Progenitor cell of endocrine pancreas (in vitro differentiated cells): ENCODE results near the gene FAM227A. TPM values are rescaled to one million over a fixed set of nuclear protein-coding genes. Genes with fewer than 3 reads are reported as not detected.

Experiments
- DNase-seq: peaks from one replicate; pipeline ENCODE4 v3.0.0; 2021; ENCODE audit warnings: low spot score; ENCODE audit not compliant: unreplicated experiment
- H3K27ac Mint-ChIP-seq: 2 replicates; pipeline ENCODE4 v1.8.0; 2021; ENCODE audit warnings: mild to moderate bottlenecking, moderate library complexity, mixed read lengths
- H3K27me3 Mint-ChIP-seq: 2 replicates; pipeline ENCODE4 v1.8.0; 2021; ENCODE audit warnings: mixed read lengths
- H3K36me3 Mint-ChIP-seq: 2 replicates; pipeline ENCODE4 v1.8.0; 2022; ENCODE audit warnings: mixed read lengths; ENCODE audit not compliant: insufficient read depth
- H3K4me1 Mint-ChIP-seq: 2 replicates; pipeline ENCODE4 v1.8.0; 2021; ENCODE audit warnings: low read depth, mixed read lengths
- H3K4me3 Mint-ChIP-seq: 2 replicates; pipeline ENCODE4 v1.8.0; 2021; ENCODE audit warnings: low read depth, mild to moderate bottlenecking, moderate library complexity, mixed read lengths
- H3K9me3 Mint-ChIP-seq: 2 replicates; pipeline ENCODE4 v1.8.0; 2021; ENCODE audit warnings: low read depth, mixed read lengths
- CTCF ChIP-seq: fragments of 200-600 bp; sonication (generic); IDR thresholded peaks from one replicate; pipeline ENCODE4 v1.5.0; 2021; ENCODE audit warnings: antibody characterized with exemption, mild to moderate bottlenecking; ENCODE audit not compliant: unreplicated experiment
- total RNA-seq: library from RNA; stranded (reverse); gene quantifications from 2 replicates; pipeline ENCODE4 v1.2.1, GENCODE V29; 2021

The FAM227A gene
- total RNA-seq, 1 donor from 2014 or later: 18.3 TPM

GRCh38 chr22:38578505-38578904 lies 77.7 kb downstream of the FAM227A start:
- H3K9me3 Mint-ChIP-seq: no peaks in the 10 kb centered on the region
- H3K27ac Mint-ChIP-seq: no peak overlapping the region
- DNase-seq: no peak
- H3K4me3 Mint-ChIP-seq: no peak overlapping the region
- H3K36me3 Mint-ChIP-seq: no peaks in the 10 kb centered on the region
- no peak for TF ChIP-seq CTCF
- H3K4me1 Mint-ChIP-seq: no peaks in the 10 kb centered on the region
- peaks cover 5% of the 10 kb centered on the region for H3K27me3 Mint-ChIP-seq

- DNase-seq: no peak
- H3K27me3 Mint-ChIP-seq: peaks cover 12% of the 10 kb centered on the region
- H3K9me3 Mint-ChIP-seq: no peaks in the 10 kb centered on the region
- H3K36me3 Mint-ChIP-seq: no peaks in the 10 kb centered on the region
- peaks cover 18% of the 10 kb centered on the region for H3K4me1 Mint-ChIP-seq
- no peak overlapping the region for H3K4me3 Mint-ChIP-seq
- H3K27ac Mint-ChIP-seq: no peak overlapping the region
- peak; percentile 68 for TF ChIP-seq CTCF
Measured at GRCh38 chr22:38572065-38572464, 84.1 kb downstream of the FAM227A start.

DNA sequence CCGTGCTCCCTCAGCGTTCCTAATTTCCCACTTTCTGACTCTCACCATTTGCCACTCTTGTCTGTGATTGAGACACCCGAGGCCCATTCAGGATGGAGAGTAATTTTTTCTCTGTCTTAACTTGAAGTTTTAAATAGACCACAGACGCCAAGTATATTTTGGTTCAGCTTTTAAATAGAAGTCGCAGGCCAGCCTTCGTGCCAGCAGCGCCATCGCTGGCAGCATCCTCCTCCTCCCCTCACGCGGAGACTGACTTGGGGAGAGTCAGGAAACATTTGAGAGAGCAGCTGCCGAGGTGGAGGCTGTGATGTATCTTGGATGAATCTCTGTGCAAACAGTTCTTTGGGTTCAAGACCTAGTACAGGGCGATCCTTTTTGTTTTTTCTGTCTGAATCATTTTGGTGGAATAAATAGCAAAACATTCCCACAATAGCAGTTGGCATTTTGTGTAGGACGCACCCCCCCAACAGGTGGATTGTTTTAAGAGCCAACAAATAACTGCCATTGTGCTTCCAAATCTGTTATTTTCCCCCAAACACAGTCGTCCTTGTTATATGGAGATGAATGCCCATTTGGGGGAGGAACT lies 85.3 kb downstream of the FAM227A start:
- H3K4me3 Mint-ChIP-seq: peak overlapping the region; percentile 83
- H3K27ac Mint-ChIP-seq: peak overlapping the region; percentile 94
- DNase-seq: peak; percentile 12
- H3K27me3 Mint-ChIP-seq: peaks cover 12% of the 10 kb centered on the region
- peaks cover 24% of the 10 kb centered on the region for H3K4me1 Mint-ChIP-seq
- no peak for TF ChIP-seq CTCF
- no peaks in the 10 kb centered on the region for H3K36me3 Mint-ChIP-seq
- no peaks in the 10 kb centered on the region for H3K9me3 Mint-ChIP-seq

DNA sequence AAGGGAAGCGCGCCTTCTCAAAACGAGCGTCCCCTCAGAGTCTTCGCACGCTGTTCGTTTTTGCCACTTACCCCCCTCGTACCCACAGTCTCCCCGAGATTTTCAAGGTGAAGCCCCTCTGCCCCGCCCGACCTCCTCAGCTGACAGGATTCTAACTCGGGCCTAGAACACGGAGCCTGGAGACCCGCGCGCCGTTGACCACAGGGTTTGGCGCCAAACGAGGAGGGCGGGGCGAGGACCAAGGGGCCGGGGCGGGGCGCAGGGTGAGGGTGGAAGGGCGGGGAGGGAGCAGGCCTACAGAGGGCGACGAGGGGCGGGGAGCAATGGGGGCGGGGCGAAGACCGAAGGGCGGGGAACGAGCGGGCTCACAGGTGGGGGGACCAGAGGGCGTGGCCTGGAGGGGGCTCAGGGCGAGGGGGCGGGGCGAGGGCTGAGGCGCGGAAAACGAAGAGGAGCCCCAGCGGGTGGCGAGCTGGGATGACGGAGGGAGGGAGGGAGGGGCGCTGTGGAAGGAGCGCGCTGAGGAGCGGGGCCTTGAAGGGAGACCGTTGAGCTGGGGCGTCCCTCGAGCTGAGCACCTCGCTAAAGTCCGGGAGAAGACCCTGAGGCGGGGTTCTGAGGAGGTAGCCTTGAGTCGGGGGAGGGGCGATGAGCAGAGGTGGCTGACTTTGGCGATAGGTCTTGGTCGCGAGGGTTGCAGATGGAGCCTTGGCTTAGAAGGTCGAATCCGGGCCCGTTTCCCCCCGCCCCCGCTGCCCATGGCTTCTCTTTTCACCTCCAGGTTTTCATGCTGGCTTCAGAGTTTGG lies 86.0 kb downstream of the FAM227A start, which contains the start of gene DMC1:
Gene DMC1, minus strand, starts transcription at position 212 of the 807 bp plus-strand sequence. CDS start 1,927 bp downstream, outside the sequence.
- H3K27me3 Mint-ChIP-seq: peaks cover 12% of the 10 kb centered on the region
- DNase-seq: peak; percentile 88
- peak within 1 kb of the TSS; percentile 94 for H3K27ac Mint-ChIP-seq
- H3K4me3 Mint-ChIP-seq: peak within 1 kb of the TSS; percentile 83
- H3K4me1 Mint-ChIP-seq: peaks cover 24% of the 10 kb centered on the region
- H3K36me3 Mint-ChIP-seq: no peaks in the 10 kb centered on the region
- H3K9me3 Mint-ChIP-seq: no peaks in the 10 kb centered on the region
- no peak for TF ChIP-seq CTCF

- Mint-ChIP-seq H3K36me3 (no peaks in the 10 kb centered on the region), H3K9me3 (no peaks in the 10 kb centered on the region), H3K27me3 (peaks cover 12% of the 10 kb centered on the region), H3K4me3 (peak overlapping the region; percentile 76), H3K4me1 (peaks cover 24% of the 10 kb centered on the region), H3K27ac (peak overlapping the region; percentile 84)
- no peak for TF ChIP-seq CTCF
- no peak for DNase-seq
Measured at GRCh38 chr22:38569181-38569971, 86.8 kb downstream of the FAM227A start.
